T-helper 1 cell treated with Interleukin-12 subunit alpha and Interleukin-12 subunit beta and Interleukin-4 antibody, amounts not matched to agents 30 μg/mL and 1 μg/mL, for 36 hours (primary cell): ENCODE measurements around the gene FAM234B.
"Not testable (repeated sequence)": the region's sequence is repeated elsewhere in the genome, so short reads cannot be mapped to it uniquely, and the experiment has no call there.

ENCODE experiments used
- H3K27ac Mint-ChIP-seq: one replicate; pipeline ENCODE4 v1.8.0; 2021; ENCODE audit warnings: mild to moderate bottlenecking, mixed read lengths
- H3K27me3 Mint-ChIP-seq: one replicate; pipeline ENCODE4 v1.8.0; 2021; ENCODE audit warnings: low read depth, mixed read lengths
- H3K36me3 Mint-ChIP-seq: one replicate; pipeline ENCODE4 v1.8.0; 2021; ENCODE audit warnings: low read depth, mixed read lengths
- H3K4me1 Mint-ChIP-seq: one replicate; pipeline ENCODE4 v1.8.0; 2021; ENCODE audit warnings: low read depth, mixed read lengths
- H3K4me3 Mint-ChIP-seq: one replicate; pipeline ENCODE4 v1.8.0; 2021; ENCODE audit warnings: mild to moderate bottlenecking, moderate library complexity, mixed read lengths
- H3K9me3 Mint-ChIP-seq: one replicate; pipeline ENCODE4 v1.8.0; 2021; ENCODE audit warnings: mixed read lengths

The FAM234B gene

GRCh38 chr12:13062669-13063068 lies 18.5 kb downstream of the FAM234B start:
- Mint-ChIP-seq H3K27ac (no peak overlapping the region), H3K27me3 (no peaks in the 10 kb centered on the region), H3K36me3 (no peaks in the 10 kb centered on the region), H3K4me1 (peaks cover 4% of the 10 kb centered on the region), H3K9me3 (no peaks in the 10 kb centered on the region), H3K4me3 (no peak overlapping the region)

- Mint-ChIP-seq H3K36me3 (peaks cover 2% of the 10 kb centered on the region), H3K27me3 (no peaks in the 10 kb centered on the region), H3K9me3 (no peaks in the 10 kb centered on the region), H3K4me1 (peaks cover 4% of the 10 kb centered on the region), H3K4me3 (no peak overlapping the region), H3K27ac (no peak overlapping the region)
Observed at GRCh38 chr12:13066014-13066413, 21.8 kb downstream of the FAM234B start.

GRCh38 chr12:13066459-13066858 lies 22.3 kb downstream of the FAM234B start:
- H3K27ac Mint-ChIP-seq: no peak overlapping the region
- no peaks in the 10 kb centered on the region for H3K9me3 Mint-ChIP-seq
- peaks cover 4% of the 10 kb centered on the region for H3K4me1 Mint-ChIP-seq
- peaks cover 4% of the 10 kb centered on the region for H3K36me3 Mint-ChIP-seq
- no peak overlapping the region for H3K4me3 Mint-ChIP-seq
- H3K27me3 Mint-ChIP-seq: no peaks in the 10 kb centered on the region

GRCh38 chr12:13067322-13067721 lies 23.1 kb downstream of the FAM234B start:
- Mint-ChIP-seq H3K36me3 (peaks cover 5% of the 10 kb centered on the region), H3K4me3 (no peak overlapping the region), H3K4me1 (peaks cover 4% of the 10 kb centered on the region), H3K27me3 (no peaks in the 10 kb centered on the region), H3K9me3 (no peaks in the 10 kb centered on the region), H3K27ac (no peak overlapping the region)

GRCh38 chr12:13069380-13069779 lies 25.2 kb downstream of the FAM234B start:
- Mint-ChIP-seq H3K4me3 (no peak overlapping the region), H3K9me3 (no peaks in the 10 kb centered on the region), H3K4me1 (peaks cover 4% of the 10 kb centered on the region), H3K27me3 (no peaks in the 10 kb centered on the region), H3K27ac (no peak overlapping the region), H3K36me3 (peaks cover 5% of the 10 kb centered on the region)

GRCh38 chr12:13071305-13072280 lies 27.4 kb downstream of the FAM234B start:
- Mint-ChIP-seq H3K27me3 (no peaks in the 10 kb centered on the region), H3K27ac (no peak overlapping the region), H3K36me3 (peaks cover 5% of the 10 kb centered on the region), H3K9me3 (no peaks in the 10 kb centered on the region), H3K4me3 (no peak overlapping the region), H3K4me1 (peaks cover 4% of the 10 kb centered on the region)

- Mint-ChIP-seq H3K36me3 (peaks cover 5% of the 10 kb centered on the region), H3K27me3 (no peaks in the 10 kb centered on the region), H3K27ac (no peak overlapping the region)
Observed at GRCh38 chr12:13073173-13073572, 29.0 kb downstream of the FAM234B start.

GRCh38 chr12:13074396-13075117 lies 30.4 kb downstream of the FAM234B start:
- Mint-ChIP-seq H3K9me3 (no peaks in the 10 kb centered on the region), H3K36me3 (peaks cover 3% of the 10 kb centered on the region), H3K4me3 (no peak overlapping the region), H3K27ac (no peak overlapping the region), H3K27me3 (no peaks in the 10 kb centered on the region), H3K4me1 (no peaks in the 10 kb centered on the region)

More at GRCh38 chr12:13073173-13073572, 29.0 kb downstream of the FAM234B start:
- no peaks in the 10 kb centered on the region for H3K4me1 Mint-ChIP-seq
- H3K9me3 Mint-ChIP-seq: no peaks in the 10 kb centered on the region
- no peak overlapping the region for H3K4me3 Mint-ChIP-seq

- Mint-ChIP-seq H3K27ac (no peak overlapping the region), H3K4me1 (no peaks in the 10 kb centered on the region), H3K9me3 (no peaks in the 10 kb centered on the region), H3K27me3 (no peaks in the 10 kb centered on the region), H3K4me3 (no peak overlapping the region), H3K36me3 (peaks cover 3% of the 10 kb centered on the region)
Observed at GRCh38 chr12:13075118-13075480, 30.9 kb downstream of the FAM234B start.

- H3K4me3 Mint-ChIP-seq: no peak overlapping the region
- peaks cover 3% of the 10 kb centered on the region for H3K36me3 Mint-ChIP-seq
- no peak overlapping the region for H3K27ac Mint-ChIP-seq
- H3K4me1 Mint-ChIP-seq: no peaks in the 10 kb centered on the region
- no peaks in the 10 kb centered on the region for H3K9me3 Mint-ChIP-seq
- no peaks in the 10 kb centered on the region for H3K27me3 Mint-ChIP-seq
Observed at GRCh38 chr12:13075786-13076570, 31.8 kb downstream of the FAM234B start.

GRCh38 chr12:13079440-13079906 lies 35.3 kb downstream of the FAM234B start:
- Mint-ChIP-seq H3K36me3 (no peaks in the 10 kb centered on the region), H3K4me3 (no peak overlapping the region), H3K27me3 (no peaks in the 10 kb centered on the region), H3K9me3 (no peaks in the 10 kb centered on the region), H3K4me1 (no peaks in the 10 kb centered on the region), H3K27ac (no peak overlapping the region)

- H3K36me3 Mint-ChIP-seq: no peaks in the 10 kb centered on the region
- H3K27me3 Mint-ChIP-seq: no peaks in the 10 kb centered on the region
Observed at GRCh38 chr12:13080266-13080665, 36.1 kb downstream of the FAM234B start.

GRCh38 chr12:13082861-13083260 lies 38.7 kb downstream of the FAM234B start:
- Mint-ChIP-seq H3K27ac (no peak overlapping the region), H3K36me3 (no peaks in the 10 kb centered on the region), H3K9me3 (no peaks in the 10 kb centered on the region), H3K4me1 (peaks cover 6% of the 10 kb centered on the region), H3K27me3 (no peaks in the 10 kb centered on the region), H3K4me3 (no peak overlapping the region)

More at GRCh38 chr12:13080266-13080665, 36.1 kb downstream of the FAM234B start:
- no peak overlapping the region for H3K27ac Mint-ChIP-seq
- peaks cover under 1% of the 10 kb centered on the region for H3K4me1 Mint-ChIP-seq
- no peak overlapping the region for H3K4me3 Mint-ChIP-seq
- H3K9me3 Mint-ChIP-seq: no peaks in the 10 kb centered on the region

GRCh38 chr12:13083638-13084037 lies 39.5 kb downstream of the FAM234B start:
- not testable (repeated sequence) for H3K9me3 Mint-ChIP-seq, H3K4me3 Mint-ChIP-seq

More at GRCh38 chr12:13083638-13084037, 39.5 kb downstream of the FAM234B start:
- H3K4me1 Mint-ChIP-seq, H3K27me3 Mint-ChIP-seq, H3K27ac Mint-ChIP-seq, H3K36me3 Mint-ChIP-seq: not testable (repeated sequence)
